GM19455 (cell line): ENCODE data around the gene IL1RAPL1.

ENCODE experiments used
- ATAC-seq: cut with Tn5 transposase; IDR thresholded peaks from one replicate; pipeline ENCODE4 v1.9.1; 2021; ENCODE audit not compliant: unreplicated experiment

IL1RAPL1 gene

GRCh38 chrX:29490606-29491005 lies 903.4 kb downstream of the IL1RAPL1 start:
- ATAC-seq = no peak

DNA sequence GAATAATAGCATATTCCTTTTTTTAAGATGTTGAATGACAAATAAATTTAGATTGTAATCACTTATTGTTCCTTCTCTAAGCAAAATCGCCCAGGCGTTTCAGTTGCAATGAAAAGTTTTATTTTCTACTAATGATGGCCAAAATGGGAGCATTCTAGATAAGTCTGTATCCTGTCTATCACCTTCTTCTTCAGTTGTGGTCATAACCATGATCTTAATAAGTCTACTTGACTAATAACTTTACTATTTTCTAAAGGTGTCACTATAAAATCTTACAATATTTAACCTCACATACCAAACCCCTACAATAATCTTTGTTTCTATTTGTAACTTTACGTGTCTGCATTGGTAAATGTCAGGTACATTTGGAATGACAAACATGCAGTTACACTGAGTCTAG lies 904.4 kb downstream of the IL1RAPL1 start:
- no peak for ATAC-seq

DNA sequence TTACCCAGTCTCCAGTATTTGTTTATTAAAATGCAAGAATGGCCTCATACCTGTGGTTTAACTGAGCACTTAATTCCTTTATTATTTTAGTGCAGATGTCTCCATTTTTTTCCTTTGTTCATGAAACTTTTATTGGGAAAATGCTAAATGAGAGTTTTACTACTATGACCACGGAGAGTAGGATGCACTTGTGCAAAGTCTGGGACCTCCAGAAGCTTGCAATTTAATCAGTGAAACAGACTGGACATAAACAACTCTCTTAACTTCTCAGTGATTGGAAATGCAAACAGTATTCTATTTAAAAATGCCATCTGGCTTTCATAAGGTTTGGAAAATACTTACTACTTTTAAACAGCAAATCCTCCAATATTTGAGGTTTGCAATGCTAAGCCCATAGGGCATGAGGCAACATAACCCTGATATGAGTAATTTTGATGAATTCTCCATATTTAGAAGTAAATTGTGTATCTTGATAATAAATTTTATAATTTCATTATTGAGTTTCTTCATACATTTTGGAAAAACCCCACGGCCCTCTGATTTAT lies 909.5 kb downstream of the IL1RAPL1 start:
- ATAC-seq = no peak

GRCh38 chrX:29506729-29507128 lies 919.5 kb downstream of the IL1RAPL1 start:
- no peak for ATAC-seq

DNA sequence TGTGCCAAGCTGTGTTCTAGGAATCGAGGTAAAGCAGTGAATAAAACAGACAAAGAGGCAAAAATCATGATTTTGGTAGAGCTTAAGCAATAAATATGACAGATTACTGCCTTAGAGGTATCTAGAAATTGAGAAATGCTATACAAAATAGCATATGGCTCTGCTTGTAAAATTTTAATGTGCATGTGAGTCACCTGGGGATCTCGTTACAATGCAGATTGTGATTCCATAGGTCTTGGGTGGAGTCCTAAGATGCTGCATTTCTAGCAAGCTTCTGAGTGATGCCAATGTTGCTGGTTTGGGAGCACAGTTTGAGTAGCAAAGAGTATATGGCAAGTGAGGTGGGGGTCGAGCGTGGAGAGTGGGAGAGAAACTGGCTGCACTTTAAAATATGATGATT lies 930.9 kb downstream of the IL1RAPL1 start:
- no peak for ATAC-seq

GRCh38 chrX:29528281-29528680 lies 941.0 kb downstream of the IL1RAPL1 start:
- ATAC-seq = peak; percentile 72

- no peak for ATAC-seq
Measured at GRCh38 chrX:29530501-29530900, 943.3 kb downstream of the IL1RAPL1 start.

GRCh38 chrX:29531336-29531735 lies 944.1 kb downstream of the IL1RAPL1 start:
- peak; percentile 85 for ATAC-seq

GRCh38 chrX:29535212-29536162 lies 948.2 kb downstream of the IL1RAPL1 start:
- ATAC-seq = no peak

DNA sequence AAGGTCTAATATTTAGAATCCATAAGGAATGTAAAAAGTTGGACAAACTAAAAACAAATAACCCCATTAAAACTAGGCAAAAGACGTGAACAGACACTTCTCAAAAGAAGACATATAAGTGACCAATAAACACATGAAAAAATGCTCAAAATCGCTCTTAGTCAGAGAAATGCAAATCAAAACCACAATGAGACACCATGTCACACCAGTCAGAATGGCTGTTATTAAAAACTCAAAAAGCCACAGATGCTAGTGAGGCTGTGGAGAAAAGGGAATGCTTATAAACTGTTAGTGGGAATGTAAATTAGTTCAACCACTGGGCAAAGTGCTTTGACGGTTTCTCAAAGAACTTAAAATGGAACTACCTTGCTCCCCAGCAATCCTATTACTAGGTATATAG lies 953.8 kb downstream of the IL1RAPL1 start:
- ATAC-seq = no peak

DNA sequence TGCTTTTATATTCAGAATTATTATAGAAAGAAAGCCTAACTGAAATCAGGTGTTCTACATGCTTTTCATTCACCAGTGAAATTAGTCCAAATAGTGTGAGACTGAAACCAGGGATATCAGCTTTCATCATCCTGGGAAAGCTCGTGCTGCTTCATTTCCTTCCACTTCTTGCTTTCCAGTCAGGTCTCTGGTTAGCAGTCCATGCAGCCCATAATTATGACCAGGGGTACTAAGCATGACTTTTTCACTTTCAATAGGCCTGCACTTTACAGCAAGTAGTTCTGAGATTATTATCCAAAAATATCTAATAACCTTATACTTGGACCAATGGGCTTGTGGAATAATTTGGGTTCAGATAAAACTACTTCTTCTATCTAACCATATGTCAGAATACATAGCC lies 954.9 kb downstream of the IL1RAPL1 start:
- ATAC-seq = no peak

DNA sequence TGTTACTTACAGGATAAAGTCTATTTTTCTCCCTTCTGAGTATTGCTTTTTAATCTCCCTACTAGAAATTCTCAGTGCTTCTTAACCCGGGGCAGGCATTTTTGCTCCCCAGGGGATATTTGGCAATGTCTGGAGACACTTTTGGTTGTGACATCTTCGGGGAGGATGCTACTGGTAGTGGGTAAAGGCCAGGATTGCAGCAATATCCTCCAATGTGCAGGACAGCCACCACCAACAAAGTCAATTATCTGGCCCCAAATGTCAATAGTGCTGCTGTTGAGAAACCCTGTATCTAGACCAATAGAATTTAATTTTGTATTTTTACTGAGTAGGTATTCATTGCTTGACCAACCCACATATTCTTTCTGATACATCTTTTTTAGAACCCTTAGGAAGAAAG lies 958.6 kb downstream of the IL1RAPL1 start:
- no peak for ATAC-seq

- no peak for ATAC-seq
Measured at GRCh38 chrX:29547877-29548276, 960.6 kb downstream of the IL1RAPL1 start.

DNA sequence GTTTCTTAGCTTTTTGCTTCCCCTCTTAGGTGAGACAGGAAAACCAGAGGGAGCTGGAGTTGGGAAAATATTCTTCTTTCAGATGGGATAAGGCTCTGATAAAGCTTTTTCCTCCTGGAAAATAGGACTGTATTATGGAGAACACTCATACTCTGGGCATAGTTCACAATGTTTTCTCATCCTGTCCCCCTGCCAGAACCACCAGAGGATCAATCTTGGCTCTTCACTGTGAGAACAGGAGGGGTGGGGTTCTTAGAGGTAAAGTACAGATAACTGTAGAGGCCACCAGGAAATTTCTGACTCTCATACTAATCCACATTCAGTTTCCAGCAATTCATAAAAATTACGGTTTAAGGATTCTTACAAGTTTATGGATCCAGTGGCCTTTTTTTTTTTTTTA lies 966.3 kb downstream of the IL1RAPL1 start:
- no peak for ATAC-seq

- ATAC-seq = peak; percentile 96
Measured at GRCh38 chrX:29555465-29556091, 968.3 kb downstream of the IL1RAPL1 start.

DNA sequence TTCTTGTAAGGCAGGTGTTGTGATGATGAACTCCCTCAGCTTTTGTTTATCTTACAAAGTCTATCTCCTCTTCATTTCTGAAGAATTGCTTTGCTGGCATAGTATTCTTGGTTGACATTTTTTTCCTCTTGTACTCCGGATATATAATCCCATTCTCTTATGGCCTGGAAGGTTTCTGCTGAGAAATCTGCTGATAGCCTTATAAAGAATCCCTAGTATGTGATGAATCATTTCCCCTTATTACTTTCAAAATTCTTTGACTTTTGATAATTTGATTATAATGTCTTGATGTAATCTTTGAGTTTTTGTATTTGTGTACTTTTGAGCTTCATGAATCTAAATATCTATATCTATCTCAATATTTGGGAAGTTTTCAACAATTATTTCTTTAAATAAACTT lies 972.8 kb downstream of the IL1RAPL1 start:
- no peak for ATAC-seq

DNA sequence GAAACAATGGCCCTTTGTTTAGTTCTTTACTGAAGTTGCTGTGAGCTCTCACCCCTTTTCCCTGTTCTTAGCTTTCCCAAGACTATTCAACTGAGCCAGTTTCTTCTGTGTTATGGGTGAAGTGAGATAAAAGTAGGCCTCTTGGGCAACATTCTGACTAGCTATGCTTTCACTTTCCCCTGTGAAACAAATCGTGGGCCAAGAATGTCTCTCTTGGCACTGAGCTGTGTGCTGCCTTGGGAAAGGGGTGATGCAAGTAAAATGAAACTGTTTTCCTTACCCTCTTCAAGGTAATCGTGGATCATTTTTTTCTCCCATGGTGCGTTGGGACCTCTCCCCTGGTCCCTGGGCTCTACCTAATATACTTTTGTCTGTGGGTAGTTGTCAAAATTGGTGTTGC lies 974.2 kb downstream of the IL1RAPL1 start:
- no peak for ATAC-seq

DNA sequence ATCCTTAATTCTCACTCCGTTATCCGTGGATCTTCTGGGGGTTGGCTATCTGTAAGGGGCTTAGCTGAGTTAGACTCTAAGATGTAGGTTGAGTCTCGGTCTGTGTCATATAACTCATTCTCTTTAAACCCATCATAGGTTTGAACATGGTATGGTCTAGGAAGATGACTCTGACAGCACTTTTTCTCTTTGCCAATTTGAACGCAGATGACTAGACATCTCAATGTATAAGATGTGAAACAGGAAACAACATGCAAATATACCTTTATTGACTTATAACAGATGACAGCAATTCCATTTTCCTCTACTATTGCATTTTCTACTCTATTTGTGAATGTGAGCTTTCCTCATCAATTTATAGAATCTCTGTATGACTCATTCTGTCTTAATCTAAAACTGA lies 993.3 kb downstream of the IL1RAPL1 start:
- ATAC-seq = no peak

- ATAC-seq = no peak
Measured at GRCh38 chrX:29581223-29581622, 994.0 kb downstream of the IL1RAPL1 start.

- no peak for ATAC-seq
Measured at GRCh38 chrX:29587107-29587506, 999.9 kb downstream of the IL1RAPL1 start.

GRCh38 chrX:29590921-29591320 lies 1003.7 kb downstream of the IL1RAPL1 start:
- no peak for ATAC-seq

DNA sequence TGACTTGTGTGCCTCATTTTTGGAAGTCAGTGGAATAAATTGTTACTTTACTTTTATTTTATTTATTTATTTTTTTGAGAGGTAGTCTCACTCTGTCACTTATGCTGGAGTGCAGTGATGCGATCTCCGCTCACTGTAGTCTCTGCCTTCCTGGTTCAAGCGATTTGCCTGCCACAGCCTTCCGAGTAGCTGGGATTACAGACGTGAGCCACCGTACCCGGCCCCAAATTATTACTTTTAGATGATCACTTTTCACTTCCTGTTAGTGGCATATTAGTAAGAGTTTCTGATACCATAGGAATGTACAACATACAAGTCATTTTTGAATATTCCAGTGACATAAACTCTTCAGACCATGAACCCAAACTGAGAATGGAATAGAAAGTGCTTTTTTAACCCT lies 1017.1 kb downstream of the IL1RAPL1 start:
- no peak for ATAC-seq
